Stimulated activated CD4-positive, alpha-beta T cell treated with anti-CD3 and anti-CD28 coated beads, Interleukin-4, amount 100 ng/mL, for 24 hours (primary cell): ENCODE results near the gene WDFY2.
"Not testable (repeated sequence)": the region's sequence is repeated elsewhere in the genome, so short reads cannot be mapped to it uniquely, and the experiment has no call there.

Experiments
- DNase-seq: peaks from one replicate; pipeline ENCODE4 v3.0.0-alpha.2; 2020

Gene WDFY2

DNA sequence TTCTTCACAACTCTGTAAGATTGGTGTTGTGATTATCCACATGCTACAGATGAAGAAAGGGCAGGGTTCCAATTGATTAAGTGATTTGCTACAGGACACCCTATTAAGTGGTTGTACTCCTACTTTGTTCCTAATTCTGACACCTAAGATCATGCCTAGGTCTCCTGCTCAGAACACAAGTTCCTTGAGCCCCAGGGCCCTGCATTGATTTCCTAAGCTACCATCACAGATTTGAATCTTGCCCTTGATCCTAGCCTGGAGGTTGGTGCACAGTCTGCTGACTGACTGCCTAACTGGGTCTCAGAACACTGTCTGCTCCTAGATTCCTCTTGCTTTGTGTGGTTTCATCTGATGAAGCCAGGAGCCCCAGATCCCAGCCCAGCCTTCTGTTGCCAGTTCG lies 19.6 kb upstream of the WDFY2 start:
- no peak for DNase-seq

DNA sequence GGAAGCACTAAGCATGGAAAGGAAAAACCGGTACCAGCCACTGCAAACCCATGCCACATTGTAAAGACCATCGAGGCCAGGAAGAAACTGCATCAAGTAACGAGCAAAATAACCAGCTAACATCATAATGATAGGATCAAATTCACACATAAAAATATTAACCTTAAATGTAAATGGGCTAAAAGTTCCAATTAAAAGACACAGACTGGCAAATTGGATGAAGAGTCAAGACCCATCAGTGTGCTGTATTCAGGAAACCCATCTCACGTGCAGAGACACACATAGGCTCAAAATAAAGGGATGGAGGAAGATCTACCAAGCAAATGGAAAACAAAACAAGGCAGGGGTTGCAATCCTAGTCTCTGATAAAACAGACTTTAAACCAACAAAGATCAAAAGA lies 15.3 kb upstream of the WDFY2 start:
- DNase-seq, result not testable (repeated sequence)

GRCh38 chr13:51576754-51577153 lies 7.5 kb upstream of the WDFY2 start:
- DNase-seq, result no peak

- no peak for DNase-seq
These were observed 6.6 kb upstream of the WDFY2 start for GRCh38 chr13:51577690-51578089.

DNA sequence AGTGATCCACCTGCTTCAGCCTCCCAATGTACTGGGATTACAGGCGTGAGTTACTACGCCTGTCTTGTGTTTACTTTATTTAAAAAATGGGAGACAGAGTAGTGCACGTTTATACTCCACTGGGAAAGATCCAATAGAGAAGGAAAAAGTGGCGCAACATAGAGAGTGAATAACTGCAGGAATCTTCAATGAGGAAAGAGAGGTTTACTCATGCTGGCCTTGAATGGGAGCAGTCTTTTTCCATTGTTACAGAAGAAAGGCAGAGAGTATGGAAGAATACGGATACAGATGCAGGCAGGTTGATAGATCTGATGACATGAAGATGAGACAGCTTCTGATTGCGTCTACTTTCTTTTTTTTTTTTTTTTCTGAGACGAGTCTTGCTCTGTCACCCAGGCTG lies 4.6 kb upstream of the WDFY2 start:
- DNase-seq, result no peak

- no peak for DNase-seq
These were observed 3.0 kb upstream of the WDFY2 start for GRCh38 chr13:51581148-51581820.

DNA sequence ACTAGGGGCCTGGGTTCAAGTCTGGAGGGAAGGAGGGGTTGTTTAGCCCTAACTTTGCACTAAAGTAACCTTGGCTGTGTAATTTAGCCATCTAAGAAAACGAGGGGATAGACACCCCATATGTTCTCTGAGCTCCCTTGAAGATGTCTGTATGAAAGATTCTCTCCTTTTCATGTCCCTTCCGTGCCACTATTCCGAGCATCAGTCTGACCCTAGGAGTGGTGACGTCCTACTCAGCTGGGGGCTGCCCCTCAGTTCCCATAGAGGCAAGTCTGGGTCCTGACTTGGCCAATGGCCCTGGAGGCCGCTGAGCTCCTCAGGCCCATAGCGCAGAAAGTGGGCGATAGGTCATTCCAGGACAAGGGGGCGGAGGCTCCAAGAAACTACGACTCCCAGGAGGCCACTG lies 790 bp upstream of the WDFY2 start:
- DNase-seq, result no peak

DNA sequence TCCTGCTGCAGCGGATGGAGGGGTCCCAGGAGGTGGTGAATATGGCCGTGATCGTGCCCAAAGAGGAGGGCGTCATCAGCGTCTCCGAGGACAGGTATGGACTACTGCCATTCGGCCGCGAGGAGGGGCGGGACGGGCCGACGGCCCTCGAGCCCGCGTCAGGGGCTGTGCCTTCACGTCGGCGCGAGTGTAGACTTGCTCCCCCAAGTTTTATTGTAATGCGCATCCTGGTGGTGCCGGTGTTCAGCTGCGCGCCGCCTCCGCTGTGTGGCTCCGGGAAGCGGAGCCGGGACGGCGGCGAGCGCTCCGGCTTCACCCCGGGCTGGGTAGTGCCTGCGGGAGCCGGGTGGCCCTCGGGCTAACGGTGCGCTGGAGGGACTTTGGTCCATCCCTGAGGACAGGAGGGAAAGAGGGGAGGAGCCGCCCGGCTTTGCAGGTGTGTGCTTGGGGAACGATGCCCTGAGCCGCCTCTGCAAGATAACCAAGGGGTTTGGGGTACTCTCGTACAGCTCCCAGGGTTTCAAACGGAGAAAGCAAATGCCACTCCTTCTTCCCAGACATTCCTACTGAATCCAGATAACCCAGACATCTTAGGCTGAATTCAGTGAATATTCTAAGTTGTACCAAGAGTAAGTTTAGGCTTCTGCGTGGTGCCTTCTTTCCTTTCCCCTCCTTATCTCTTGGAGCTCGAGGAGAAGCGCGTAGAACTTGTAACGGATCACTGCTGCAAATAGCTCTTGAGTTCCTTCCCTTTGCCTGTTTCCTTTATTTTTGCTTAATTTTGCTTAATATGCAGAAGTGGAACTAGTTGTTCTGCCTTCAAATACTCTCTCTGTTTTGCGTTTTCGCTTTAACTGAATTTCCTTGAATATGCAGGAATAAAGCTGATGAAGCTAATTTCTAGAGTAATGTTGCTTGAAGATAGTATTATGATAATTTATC lies 740 bp downstream of the WDFY2 start:
- DNase-seq, result peak; percentile 68

DNA sequence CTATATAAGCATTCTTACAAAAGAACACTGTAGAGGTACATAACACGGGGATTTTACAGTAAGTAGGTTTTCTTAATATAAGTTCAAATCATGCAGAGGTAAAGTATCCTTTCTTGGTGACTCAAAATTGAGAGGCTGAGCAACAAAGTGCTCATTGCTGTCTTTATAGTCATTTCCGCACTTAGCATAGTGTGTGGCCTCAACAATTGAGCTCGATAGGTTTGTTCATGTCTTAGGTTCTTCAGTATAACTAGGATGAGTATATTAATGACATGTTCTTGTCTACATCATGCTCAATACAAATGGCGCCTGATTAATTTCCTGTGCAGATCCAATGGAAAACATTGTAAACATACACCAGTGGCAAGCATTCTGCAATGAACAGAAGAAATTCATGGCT lies 1.4 kb downstream of the WDFY2 start:
- peak; percentile 30 for DNase-seq

DNA sequence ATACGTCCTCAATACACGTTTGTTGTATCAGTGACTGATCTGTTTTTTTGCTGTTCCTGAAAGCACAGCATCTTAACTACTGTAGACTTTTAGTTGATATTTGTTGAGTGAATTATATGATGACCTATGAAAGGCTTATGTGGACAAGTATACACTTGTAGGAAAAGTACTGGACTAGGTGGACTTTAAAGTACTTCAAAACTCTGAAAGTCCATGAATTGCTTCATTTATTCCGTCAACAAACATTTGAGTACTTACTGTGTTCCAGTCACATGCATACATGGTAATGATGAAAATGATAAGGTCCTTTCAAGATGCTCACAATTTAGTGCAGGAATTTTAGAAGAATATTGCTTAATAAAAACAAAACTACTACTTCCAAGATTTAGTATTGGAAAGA lies 3.1 kb downstream of the WDFY2 start:
- no peak for DNase-seq

DNA sequence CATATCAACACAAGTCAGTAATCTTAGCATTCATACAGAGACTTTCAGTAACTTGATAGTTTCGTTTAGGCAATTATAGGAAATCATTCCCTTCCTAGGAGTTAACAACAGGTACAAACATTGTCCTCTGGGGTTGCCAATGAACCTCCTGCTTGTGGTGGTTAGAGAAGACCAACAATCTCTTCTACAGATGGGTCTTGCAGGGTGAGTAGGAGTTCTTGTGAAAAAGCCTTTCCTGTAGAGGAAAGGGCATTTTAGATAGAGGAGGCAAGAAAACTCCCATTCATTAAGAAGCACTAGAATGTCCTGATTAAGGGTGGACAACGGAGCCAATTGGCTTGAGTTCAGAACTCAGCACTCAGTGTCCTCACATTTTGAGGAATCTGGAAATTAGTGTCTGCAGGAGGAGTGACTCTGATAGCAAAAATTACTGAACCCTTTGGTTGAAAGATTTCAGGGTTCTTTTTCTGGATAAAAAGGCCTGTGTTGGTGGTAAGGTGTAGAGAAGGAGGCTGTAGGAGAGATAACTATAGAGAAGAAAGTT lies 4.2 kb downstream of the WDFY2 start:
- DNase-seq, result no peak

GRCh38 chr13:51589793-51590192 lies 5.5 kb downstream of the WDFY2 start:
- DNase-seq, result no peak

DNA sequence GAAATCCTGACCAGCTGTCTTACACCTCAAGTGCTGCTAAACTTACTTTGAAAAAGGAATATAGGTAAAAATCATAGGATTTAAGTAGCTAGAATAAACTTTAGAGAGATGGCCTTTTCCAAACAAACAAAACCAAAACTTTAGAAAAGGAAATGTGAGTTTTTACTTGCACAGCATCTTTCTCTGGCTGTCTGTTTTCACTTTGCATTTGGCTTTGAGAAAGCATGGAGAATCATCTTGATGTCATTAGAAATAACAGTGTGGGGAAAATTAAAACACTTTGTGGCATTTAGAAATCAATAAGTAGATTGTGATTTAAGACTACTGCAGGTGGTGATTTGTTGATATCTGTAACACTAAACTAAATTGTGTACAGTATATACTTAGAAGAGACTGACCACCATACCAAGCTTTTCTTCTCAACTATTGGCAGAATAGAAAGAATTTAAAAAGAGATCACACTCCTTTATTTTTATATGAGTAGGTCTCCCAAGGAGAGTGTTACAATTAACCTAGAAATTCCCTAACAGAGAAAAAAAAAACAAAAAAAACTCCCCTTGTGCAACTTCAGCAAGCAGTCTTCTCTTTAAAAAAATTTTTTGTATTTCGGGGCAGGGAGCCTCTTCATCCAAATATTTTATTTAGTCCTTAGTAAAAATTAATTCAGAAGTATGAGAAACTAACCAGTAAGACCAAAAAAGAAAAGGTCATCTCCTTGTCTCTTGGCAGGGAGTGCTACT lies 6.1 kb downstream of the WDFY2 start:
- no peak for DNase-seq

GRCh38 chr13:51590971-51591627 lies 6.8 kb downstream of the WDFY2 start:
- DNase-seq, result no peak

DNA sequence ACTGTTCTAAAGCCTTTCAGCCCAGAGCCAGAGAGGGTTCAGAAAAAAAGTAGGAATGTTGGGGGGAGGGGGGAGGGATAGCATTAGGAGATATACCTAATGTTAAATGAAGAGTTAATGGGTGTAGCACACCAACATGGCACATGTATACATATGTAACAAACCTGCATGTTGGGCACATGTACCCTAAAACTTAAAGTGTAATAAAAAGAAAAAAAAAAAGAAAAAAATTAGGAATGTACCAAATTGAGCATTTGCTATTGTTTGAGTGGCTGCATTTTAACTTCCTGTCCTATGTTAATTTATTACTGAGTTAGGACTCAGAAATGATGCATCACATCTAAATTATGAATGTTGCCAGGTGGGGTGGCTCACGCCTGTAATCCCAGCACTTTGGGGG lies 7.7 kb downstream of the WDFY2 start:
- DNase-seq, result not testable (repeated sequence)

GRCh38 chr13:51594432-51594831 lies 10.2 kb downstream of the WDFY2 start:
- no peak for DNase-seq

DNA sequence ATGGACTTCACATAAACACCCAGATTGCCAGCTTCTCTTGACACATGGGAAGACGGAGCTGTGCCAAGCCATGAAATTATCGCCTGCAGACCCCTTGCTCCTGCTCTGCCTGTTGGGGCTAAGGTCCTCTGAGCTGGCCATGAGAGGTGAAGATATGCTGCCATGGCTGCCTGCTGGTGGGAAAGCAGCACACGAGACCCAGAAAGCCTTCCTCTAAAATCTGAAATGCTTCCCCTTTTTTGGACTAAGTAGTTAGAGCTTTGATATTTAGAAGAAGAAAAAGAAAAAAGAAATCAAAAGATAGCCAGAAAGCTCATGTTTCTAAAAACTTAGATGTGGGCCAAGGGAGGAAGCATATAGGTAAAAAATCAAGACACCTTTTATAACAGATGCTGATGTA lies 11.2 kb downstream of the WDFY2 start:
- no peak for DNase-seq

- DNase-seq, result no peak
These were observed 12.3 kb downstream of the WDFY2 start for GRCh38 chr13:51596541-51596940.

GRCh38 chr13:51599444-51600176 lies 15.3 kb downstream of the WDFY2 start:
- no peak for DNase-seq

DNA sequence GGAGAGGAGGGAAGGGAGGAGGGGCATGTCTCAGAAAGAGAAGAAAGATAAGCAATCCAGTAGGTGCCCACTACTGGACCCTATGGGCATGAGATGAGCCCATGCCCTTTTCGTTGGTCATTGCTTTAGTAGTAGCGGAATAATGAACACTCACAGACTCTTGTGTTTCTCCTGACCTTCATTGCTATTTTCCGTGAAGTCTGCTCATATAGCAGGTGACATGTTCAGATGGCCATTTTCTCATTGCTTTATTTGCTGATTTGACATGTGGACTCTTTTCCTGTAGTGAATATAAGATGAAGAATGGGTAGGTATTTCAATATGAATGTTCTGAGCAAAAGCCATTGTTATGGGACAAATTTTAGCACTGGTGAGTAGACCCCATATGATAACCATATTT lies 16.4 kb downstream of the WDFY2 start:
- no peak for DNase-seq

- no peak for DNase-seq
These were observed 17.6 kb downstream of the WDFY2 start for GRCh38 chr13:51601601-51602565.
